Activated CD8-positive, alpha-beta T cell treated with anti-CD3 and anti-CD28 coated beads for 36 hours (primary cell): ENCODE measurements around the gene NNT. TPM values are rescaled to one million over a fixed set of nuclear protein-coding genes. Genes with fewer than 3 reads are reported as not detected.
"Not testable (repeated sequence)": the region's sequence is repeated elsewhere in the genome, so short reads cannot be mapped to it uniquely, and the experiment has no call there.

Experiments used
- ATAC-seq: fragments of 200-7000 bp; cut with Tn5 transposase; one replicate; pipeline ENCODE4 v1.10.0; 2021; ENCODE audit warnings: mild to moderate bottlenecking, moderate library complexity
- CTCF ChIA-PET: fragments of 350-600 bp; sonication (Branson Sonifier 250); formaldehyde crosslinking; loops from one replicate; lab custom pipeline; 2021; ENCODE audit warnings: antibody characterized with exemption; lab: Charles Lee
- POLR2A ChIA-PET: fragments of 350-600 bp; sonication (Branson Sonifier 250); formaldehyde crosslinking; loops from one replicate; lab custom pipeline; 2021; ENCODE audit warnings: antibody characterized with exemption; lab: Charles Lee
- DNase-seq: peaks from one replicate; pipeline ENCODE4 v3.0.0-alpha.2; 2020
- H3K27ac Mint-ChIP-seq: one replicate; pipeline ENCODE4 v1.8.0; 2021; ENCODE audit warnings: mild to moderate bottlenecking, mixed read lengths
- H3K27me3 Mint-ChIP-seq: one replicate; pipeline ENCODE4 v1.8.0; 2021; ENCODE audit warnings: mixed read lengths
- H3K36me3 Mint-ChIP-seq: one replicate; pipeline ENCODE4 v1.8.0; 2021; ENCODE audit warnings: low read depth, mixed read lengths
- H3K4me1 Mint-ChIP-seq: one replicate; pipeline ENCODE4 v1.8.0; 2021; ENCODE audit warnings: low read depth, mixed read lengths
- H3K4me3 Mint-ChIP-seq: one replicate; pipeline ENCODE4 v1.8.0; 2021; ENCODE audit warnings: mild to moderate bottlenecking, moderate library complexity, mixed read lengths
- H3K9me3 Mint-ChIP-seq: one replicate; pipeline ENCODE4 v1.8.0; 2021; ENCODE audit warnings: mixed read lengths
- intact Hi-C: fragments of 100-400 bp; cut with micrococcal nuclease; formaldehyde crosslinking; loops from one replicate; pipeline ENCODE4 v1.10.0; 2022
- total RNA-seq, 2 experiments: library from RNA; stranded (reverse); gene quantifications; one replicate each; pipeline ENCODE4 v1.2.3, GENCODE V29; 2021
- TF ChIP-seq, protein P1 (sequence below): fragments of 200-600 bp; IDR thresholded peaks from one replicate; pipeline ENCODE4 v1.8.0; 2022; ENCODE audit warnings: antibody characterized with exemption, mild to moderate bottlenecking

NNT gene
- total RNA-seq, result 10 to 100 TPM; 72.0 to 78.4 TPM

DNA sequence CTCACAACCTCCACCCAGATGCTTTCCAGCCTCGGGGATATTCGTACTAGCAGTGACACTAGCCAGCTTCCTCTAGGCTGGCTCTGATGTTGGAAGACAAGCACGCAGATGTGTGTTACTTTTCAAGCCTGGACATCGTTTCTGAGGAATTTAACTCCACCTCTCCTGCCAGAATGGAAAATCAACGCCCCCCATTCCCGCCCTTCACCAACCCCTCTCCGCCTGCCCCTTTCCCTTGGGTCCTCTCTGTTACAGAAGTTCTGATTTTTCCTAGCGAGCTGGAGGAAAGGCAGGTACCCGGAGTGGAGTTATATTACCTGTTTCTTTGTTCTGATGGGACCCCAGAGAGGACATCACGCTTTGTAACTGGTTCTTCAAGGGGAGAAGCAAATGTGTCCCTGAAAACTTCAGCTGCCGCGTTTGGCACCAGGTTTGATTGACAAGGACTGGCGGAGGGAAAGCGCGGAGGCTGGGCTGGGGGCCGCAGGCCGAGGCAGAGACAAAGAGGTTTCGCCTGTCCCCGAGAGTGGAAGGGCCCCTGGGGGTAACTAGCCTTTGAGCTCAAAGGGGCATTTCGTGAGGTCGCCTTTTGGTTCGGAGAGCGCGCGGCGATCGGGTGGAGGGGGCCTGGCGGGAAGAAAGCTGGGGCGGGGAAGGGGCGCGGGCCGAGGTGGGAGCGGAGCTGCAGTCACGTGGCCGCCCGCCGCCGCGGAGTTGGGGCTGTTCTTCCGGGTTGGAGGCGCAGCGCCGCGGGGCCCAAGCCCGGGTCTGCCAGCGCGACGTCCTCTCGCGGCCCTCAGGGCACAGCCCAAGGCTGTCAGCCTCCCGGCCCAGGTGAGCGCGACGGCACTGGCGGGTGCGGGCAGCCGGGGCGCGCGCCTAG, at the start of gene NNT:
TSS of gene NNT (plus strand) at position 720 of the 883 bp plus-strand sequence. CDS start 6,016 bp downstream, outside the sequence.
- DNase-seq (peak; percentile 84), ATAC-seq (peak; percentile 72)
- ChIA-PET POLR2A (interaction anchor here (0.6 to 3.6 kb wide), 13 partner anchors 12 to 409 kb away, joined by 3 to 22 read pairs (median 4); partner anchors contain the start of gene TMEM267), CTCF (interaction anchor here (1.2 to 3.2 kb wide), 5 partner anchors 13 to 118 kb away, joined by 3 to 25 read pairs (median 6); partner anchors contain the start of gene TMEM267)
- Mint-ChIP-seq H3K36me3 (peaks cover 20% of the 10 kb centered on the region), H3K4me1 (peaks cover 38% of the 10 kb centered on the region), H3K27ac (peak within 1 kb of the TSS; percentile 87), H3K4me3 (peak within 1 kb of the TSS; percentile 86), H3K27me3 (no peaks in the 10 kb centered on the region), H3K9me3 (no peaks in the 10 kb centered on the region)
- TF ChIP-seq, protein P1, sequence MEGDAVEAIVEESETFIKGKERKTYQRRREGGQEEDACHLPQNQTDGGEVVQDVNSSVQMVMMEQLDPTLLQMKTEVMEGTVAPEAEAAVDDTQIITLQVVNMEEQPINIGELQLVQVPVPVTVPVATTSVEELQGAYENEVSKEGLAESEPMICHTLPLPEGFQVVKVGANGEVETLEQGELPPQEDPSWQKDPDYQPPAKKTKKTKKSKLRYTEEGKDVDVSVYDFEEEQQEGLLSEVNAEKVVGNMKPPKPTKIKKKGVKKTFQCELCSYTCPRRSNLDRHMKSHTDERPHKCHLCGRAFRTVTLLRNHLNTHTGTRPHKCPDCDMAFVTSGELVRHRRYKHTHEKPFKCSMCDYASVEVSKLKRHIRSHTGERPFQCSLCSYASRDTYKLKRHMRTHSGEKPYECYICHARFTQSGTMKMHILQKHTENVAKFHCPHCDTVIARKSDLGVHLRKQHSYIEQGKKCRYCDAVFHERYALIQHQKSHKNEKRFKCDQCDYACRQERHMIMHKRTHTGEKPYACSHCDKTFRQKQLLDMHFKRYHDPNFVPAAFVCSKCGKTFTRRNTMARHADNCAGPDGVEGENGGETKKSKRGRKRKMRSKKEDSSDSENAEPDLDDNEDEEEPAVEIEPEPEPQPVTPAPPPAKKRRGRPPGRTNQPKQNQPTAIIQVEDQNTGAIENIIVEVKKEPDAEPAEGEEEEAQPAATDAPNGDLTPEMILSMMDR, result no peak
- intact Hi-C loops, result loop anchor here (5.0 kb wide), 1 partner anchor 45 kb away; the partner anchor contains the start of gene PAIP1

DNA sequence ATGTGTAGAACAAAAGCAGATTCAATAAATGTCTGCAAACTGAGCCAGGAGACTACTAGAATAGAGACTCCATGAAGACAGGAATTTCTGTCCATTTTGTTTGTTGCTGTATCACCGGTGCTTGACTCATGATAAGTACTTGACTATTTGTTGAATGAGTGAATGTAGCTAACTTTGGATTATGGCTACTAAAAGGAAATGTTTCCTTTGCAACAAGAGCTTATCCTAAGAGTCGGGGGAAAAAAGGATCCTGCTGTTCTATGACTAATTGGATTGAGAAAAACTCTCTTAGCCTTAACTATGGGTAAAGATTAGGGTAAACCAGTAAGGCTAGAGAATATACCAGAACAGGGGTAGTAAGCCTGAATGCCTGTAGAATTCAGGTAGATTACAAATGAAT, 49.6 kb upstream of the NNT start:
- no peak overlapping the region for H3K4me3 Mint-ChIP-seq
- POLR2A ChIA-PET, result interaction anchor here (0.7 to 1.3 kb wide), 3 partner anchors 8 to 70 kb away, joined by 3 to 4 read pairs (median 3); partner anchors contain the start of gene TMEM267
- H3K27ac Mint-ChIP-seq, result no peak overlapping the region
- peaks cover 15% of the 10 kb centered on the region for H3K36me3 Mint-ChIP-seq
- intact Hi-C loops, result no loop called here
- no peaks in the 10 kb centered on the region for H3K27me3 Mint-ChIP-seq
- no peaks in the 10 kb centered on the region for H3K9me3 Mint-ChIP-seq
- CTCF ChIA-PET, result interaction anchor here (0.9 to 3.6 kb wide), 6 partner anchors 9 to 164 kb away, joined by 3 to 16 read pairs (median 4); partner anchors contain the start of gene NNT
- ATAC-seq (no peak), DNase-seq (no peak)
- TF ChIP-seq, protein P1, result no peak
- peaks cover 21% of the 10 kb centered on the region for H3K4me1 Mint-ChIP-seq

DNA sequence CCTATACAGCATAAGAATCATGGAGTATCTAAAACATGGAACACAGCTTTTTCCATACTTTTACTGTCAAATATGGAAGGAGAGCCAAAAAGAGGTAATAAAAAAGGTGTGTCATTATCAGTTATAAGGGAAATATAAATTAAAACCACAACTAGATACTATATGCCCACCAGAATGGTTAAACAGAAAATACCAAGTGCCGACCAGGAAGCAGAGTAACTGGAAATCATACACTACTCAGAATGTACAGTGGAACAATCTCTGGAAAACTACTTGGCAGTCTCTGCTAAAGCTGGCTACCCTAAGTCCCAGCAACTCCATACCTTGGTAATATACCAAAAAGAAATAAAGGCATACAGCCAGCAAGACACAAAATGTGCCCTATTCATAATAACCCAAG, 48.5 kb upstream of the NNT start:
- intact Hi-C loops, result no loop called here
- Mint-ChIP-seq H3K4me3 (no peak overlapping the region), H3K36me3 (peaks cover 11% of the 10 kb centered on the region), H3K27ac (no peak overlapping the region), H3K4me1 (peaks cover 22% of the 10 kb centered on the region), H3K9me3 (no peaks in the 10 kb centered on the region), H3K27me3 (no peaks in the 10 kb centered on the region)
- ATAC-seq (no peak), DNase-seq (no peak)
- TF ChIP-seq, protein P1, result no peak
- CTCF ChIA-PET, result interaction anchor here (1.5 to 3.6 kb wide), 4 partner anchors 13 to 165 kb away, joined by 3 to 16 read pairs (median 6); partner anchors contain the start of gene TMEM267
- POLR2A ChIA-PET, result interaction anchor here (0.9 to 1.3 kb wide), 3 partner anchors 9 to 69 kb away, joined by 3 to 5 read pairs (median 4); partner anchors contain the start of gene NNT

DNA sequence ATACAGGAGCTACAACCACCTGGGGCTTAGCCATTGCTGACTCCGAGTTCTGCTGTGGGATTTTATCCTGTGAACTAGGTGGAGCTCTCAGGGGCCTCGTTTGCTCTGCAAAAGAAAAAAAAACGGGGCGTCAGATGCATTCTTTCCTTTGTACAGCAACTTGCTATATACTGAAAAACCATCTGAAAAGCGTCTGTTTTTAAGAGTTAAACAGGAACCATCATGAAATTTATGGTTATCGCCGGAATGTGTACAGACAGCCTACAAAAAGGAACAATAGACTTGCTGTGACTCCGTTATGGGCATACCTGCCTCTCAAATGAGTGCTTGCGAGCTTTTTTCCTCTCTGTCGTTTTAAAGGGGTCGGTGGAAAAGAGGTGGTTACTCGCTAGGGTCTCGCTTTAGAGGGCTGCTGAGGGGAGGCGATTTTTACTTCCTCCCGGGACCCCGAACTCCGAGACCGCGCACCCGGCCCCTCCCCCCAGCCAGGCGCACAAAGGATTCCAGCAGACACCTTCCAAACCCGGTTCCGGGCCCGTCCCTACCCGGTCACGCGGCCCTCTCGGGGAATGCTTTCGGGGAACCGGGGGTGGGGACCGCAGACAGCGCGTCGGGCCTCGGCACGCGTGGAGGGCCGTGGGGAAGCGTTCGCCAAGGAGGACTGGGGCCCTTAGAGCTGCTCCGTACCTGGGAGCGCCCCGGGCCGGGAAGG, 46.9 kb upstream of the NNT start:
- ChIA-PET POLR2A (interaction anchor here (0.7 to 3.1 kb wide), 8 partner anchors 12 to 72 kb away, joined by 3 to 14 read pairs (median 3); partner anchors contain the start of genes C5orf34, NNT and TMEM267), CTCF (interaction anchor here (2.4 to 3.6 kb wide), 2 partner anchors 15 to 53 kb away, joined by 5 to 16 read pairs; no protein-coding TSS in a partner anchor)
- Mint-ChIP-seq H3K27ac (peak overlapping the region; percentile 89), H3K27me3 (no peaks in the 10 kb centered on the region), H3K4me1 (peaks cover 18% of the 10 kb centered on the region), H3K4me3 (peak overlapping the region; percentile 87), H3K9me3 (no peaks in the 10 kb centered on the region), H3K36me3 (peaks cover 5% of the 10 kb centered on the region)
- TF ChIP-seq, protein P1, result no peak
- ATAC-seq (peak; percentile 4), DNase-seq (peak; percentile 52)
- intact Hi-C loops, result loop anchor here (2.0 to 5.0 kb wide), 2 partner anchors 46 to 71 kb away; partner anchors contain the start of gene NNT

DNA sequence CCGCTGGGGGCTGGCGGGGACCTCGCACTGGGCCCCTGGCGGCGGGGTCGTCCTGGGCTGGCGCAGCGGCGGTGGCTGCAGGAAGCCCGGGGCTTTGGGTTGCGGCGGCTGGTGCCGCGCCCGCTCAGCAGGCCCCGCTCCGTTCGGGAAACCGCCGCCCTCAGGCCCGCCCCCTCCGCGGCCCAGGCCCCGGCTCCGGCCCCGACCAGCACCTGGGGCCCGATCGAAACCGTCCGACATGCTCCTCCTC, 46.4 kb upstream of the NNT start:
- POLR2A ChIA-PET, result interaction anchor here (0.7 to 3.1 kb wide), 6 partner anchors 12 to 73 kb away, joined by 3 to 14 read pairs (median 6); partner anchors contain the start of genes C5orf34, NNT and TMEM267
- Mint-ChIP-seq H3K4me3 (peak overlapping the region; percentile 87), H3K4me1 (peaks cover 17% of the 10 kb centered on the region)
- H3K27me3 Mint-ChIP-seq, H3K9me3 Mint-ChIP-seq, H3K27ac Mint-ChIP-seq, ATAC-seq, H3K36me3 Mint-ChIP-seq, DNase-seq: not testable (repeated sequence)
- CTCF ChIA-PET, result interaction anchor here (3.6 kb wide), 1 partner anchor 15 kb away, joined by 16 read pairs; no protein-coding TSS in a partner anchor
- intact Hi-C loops, result loop anchor here (2.0 to 5.0 kb wide), 2 partner anchors 46 to 72 kb away; partner anchors contain the start of gene NNT
